ENCODE measurements around the gene CEP20.
"Not testable (repeated sequence)": the region's sequence is repeated elsewhere in the genome, so short reads cannot be mapped to it uniquely, and the experiment has no call there.

DNA sequence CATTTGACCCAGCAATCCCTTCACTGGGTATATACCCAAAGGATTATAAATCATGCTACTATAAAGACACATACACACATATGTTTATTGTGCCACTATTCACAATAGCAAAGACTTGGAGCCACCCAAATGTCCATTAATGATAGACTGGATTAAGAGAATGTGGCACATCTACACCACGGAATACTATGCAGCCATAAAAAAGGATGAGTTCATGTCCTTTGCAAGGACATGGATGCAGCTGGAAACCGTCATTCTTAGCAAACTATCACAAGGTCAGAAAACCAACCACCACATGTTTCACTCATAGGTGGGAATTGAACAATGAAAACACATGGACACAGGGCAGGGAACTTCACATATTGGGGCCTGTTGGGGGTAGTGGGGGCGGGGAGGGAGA lies 29.9 kb upstream of the CEP20 start:
- TF ChIP-seq POLR2AphosphoS5, POLR2A (IDR thresholded peaks at IDR 0.05): not testable (repeated sequence)
- TF ChIP-seq, protein P1, sequence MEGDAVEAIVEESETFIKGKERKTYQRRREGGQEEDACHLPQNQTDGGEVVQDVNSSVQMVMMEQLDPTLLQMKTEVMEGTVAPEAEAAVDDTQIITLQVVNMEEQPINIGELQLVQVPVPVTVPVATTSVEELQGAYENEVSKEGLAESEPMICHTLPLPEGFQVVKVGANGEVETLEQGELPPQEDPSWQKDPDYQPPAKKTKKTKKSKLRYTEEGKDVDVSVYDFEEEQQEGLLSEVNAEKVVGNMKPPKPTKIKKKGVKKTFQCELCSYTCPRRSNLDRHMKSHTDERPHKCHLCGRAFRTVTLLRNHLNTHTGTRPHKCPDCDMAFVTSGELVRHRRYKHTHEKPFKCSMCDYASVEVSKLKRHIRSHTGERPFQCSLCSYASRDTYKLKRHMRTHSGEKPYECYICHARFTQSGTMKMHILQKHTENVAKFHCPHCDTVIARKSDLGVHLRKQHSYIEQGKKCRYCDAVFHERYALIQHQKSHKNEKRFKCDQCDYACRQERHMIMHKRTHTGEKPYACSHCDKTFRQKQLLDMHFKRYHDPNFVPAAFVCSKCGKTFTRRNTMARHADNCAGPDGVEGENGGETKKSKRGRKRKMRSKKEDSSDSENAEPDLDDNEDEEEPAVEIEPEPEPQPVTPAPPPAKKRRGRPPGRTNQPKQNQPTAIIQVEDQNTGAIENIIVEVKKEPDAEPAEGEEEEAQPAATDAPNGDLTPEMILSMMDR (IDR thresholded peaks at IDR 0.05) = not testable (repeated sequence)

Data from transverse colon (tissue), 4 donors.